HG02981 (cell line): ENCODE data around the gene RMC1.
"Not testable (repeated sequence)": the region's sequence is repeated elsewhere in the genome, so short reads cannot be mapped to it uniquely, and the experiment has no call there.

ENCODE experiments used
- ATAC-seq: cut with Tn5 transposase; IDR thresholded peaks from one replicate; pipeline ENCODE4 v1.9.1; 2021; ENCODE audit warnings: mild to moderate bottlenecking, moderate library complexity; ENCODE audit not compliant: unreplicated experiment

RMC1 gene

GRCh38 chr18:23553887-23554286 lies 50.6 kb downstream of the RMC1 start:
- no peak for ATAC-seq

DNA sequence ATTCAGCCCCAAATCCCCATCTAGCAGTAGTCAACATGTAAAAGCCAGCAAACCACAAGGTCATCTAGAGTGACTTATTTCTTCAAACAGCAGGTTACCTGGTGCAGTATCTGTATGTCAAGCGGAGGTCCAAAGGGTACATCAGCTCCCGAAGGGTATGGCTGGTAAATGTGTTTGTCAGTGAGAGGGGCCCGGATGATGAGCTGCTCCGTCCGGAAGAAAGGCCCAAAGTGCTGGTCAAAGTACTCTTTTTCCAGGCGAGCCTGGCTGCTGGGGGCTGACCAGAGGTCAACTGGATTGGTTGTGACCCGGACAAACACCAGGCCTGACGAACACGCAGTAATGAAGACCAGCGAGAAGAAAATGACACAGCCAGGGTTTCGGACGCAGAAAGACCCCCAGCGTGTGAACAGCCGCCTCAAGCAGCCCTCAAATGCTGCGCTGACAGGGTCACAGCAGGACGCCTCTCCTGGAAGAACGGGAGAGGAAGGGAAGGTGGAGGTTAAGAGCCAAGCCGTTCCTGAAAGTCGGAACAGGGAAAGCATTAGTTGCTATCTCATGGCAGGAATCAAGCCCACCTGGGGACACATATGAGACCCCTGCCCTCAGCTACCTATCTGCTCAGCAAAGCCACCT lies 53.0 kb downstream of the RMC1 start:
- no peak for ATAC-seq

GRCh38 chr18:23557511-23557910 lies 54.2 kb downstream of the RMC1 start:
- not testable (repeated sequence) for ATAC-seq

DNA sequence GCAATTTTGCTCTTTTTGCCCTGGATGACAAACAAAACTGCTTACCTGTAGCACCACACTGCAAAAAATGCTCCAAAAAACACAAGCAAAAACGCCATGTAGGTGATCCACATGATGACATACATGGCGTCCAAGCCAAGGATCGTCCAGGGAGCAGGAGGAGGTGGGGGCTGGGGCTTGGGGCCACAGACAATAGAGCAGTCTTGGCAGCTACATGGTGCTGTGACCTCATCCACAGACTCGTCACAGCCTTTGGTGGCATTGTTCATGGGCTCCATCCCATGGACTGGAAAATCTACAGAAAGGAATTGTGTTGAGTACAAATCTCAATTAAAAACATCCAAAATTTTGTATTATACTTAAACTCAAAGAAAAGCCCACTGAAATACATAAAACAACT lies 56.9 kb downstream of the RMC1 start:
- no peak for ATAC-seq

GRCh38 chr18:23563377-23564043 lies 60.2 kb downstream of the RMC1 start:
- ATAC-seq, result no peak

DNA sequence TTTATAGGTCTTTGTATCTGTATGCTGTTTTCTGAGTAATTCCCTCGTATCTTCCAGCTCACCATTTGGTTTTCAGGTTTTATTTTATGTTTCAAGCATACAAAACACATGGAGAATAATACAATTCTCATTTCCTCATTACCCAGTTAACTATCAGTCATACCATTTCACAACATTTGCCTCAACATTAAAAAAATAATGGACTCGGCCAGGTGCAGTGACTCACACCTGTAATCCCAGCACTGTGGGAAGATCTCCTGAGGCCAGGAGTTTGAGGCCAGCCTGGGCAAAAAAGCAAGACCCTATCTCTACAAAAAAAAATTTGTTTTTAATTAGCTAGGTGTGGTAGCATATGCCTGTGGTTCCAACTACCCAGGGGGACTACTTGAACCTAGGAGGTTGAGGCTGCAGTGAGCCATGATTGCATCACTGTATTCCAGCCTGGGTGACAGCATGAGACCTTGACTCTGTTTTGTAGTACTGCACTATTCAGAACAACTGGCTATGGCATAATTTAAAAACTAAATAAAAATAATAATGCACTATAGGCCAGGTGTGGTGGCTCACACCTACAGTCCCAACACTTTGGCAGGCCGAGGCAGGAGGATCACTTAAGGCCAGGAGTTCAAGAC lies 62.7 kb downstream of the RMC1 start:
- ATAC-seq, result no peak

DNA sequence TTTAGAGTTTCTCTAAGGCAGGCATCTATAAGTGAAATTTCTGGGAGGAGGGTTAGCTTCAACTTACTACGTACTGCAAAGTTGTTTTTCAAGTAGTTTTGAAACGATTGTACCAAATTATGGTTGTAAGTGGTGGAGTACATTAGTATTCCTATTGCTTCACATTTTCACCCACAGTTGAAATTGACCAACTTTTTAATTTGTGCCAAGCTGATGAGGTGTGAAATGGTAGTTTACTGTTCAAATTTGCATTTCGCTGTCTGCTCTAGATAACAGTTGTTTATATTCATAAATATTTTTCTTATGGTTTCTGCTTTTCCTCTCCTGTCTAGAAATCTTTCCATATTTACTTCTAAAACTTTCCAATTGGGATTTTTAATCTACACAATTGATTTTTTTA lies 64.4 kb downstream of the RMC1 start:
- ATAC-seq, result no peak

GRCh38 chr18:23568281-23569138 lies 65.2 kb downstream of the RMC1 start:
- no peak for ATAC-seq

GRCh38 chr18:23569299-23570063 lies 66.2 kb downstream of the RMC1 start:
- no peak for ATAC-seq

- no peak for ATAC-seq
These were observed 67.7 kb downstream of the RMC1 start for GRCh38 chr18:23570912-23571504.

GRCh38 chr18:23572012-23572411 lies 68.7 kb downstream of the RMC1 start:
- ATAC-seq, result no peak

DNA sequence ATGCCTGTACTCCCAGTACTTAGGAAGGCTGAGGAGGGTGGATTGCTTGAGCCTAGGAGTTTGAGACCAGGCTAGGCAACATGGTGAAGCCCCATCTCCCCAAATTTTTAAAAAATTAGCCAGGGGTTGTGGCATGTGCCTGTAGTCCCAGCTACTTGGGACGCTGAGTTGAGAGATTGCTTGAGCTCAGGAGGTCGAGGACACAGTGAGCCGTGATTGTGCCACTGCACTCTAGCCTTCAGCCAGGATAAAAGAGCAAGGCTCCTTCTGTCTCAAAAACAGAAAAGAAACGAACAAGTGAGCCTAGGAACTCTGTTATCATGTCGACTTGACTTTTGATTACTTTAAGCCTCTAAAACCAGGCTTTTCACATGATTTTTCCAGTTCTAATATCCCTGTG lies 69.3 kb downstream of the RMC1 start:
- ATAC-seq, result no peak

GRCh38 chr18:23573020-23573419 lies 69.7 kb downstream of the RMC1 start:
- ATAC-seq, result no peak

- no peak for ATAC-seq
These were observed 70.5 kb downstream of the RMC1 start for GRCh38 chr18:23573626-23574431.

- ATAC-seq, result no peak
These were observed 71.4 kb downstream of the RMC1 start for GRCh38 chr18:23574611-23575308.

DNA sequence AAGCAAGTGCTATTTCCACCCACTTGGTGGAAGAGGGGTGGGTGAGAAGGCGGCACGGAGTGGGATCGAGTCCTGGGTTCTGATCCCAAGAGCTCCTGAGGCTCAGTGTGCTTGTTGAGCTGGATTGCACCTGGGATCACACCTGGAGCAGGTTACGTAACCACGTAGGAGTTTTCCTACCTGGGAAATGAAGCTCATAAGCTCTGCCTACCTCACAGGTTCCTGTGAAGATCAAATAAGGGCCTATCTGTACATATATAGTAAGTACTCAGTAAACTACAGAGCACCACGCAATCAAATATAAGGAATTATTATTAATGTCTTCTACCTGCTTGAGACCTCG lies 72.0 kb downstream of the RMC1 start:
- ATAC-seq, result no peak

GRCh38 chr18:23577521-23577920 lies 74.2 kb downstream of the RMC1 start:
- ATAC-seq, result not testable (repeated sequence)

DNA sequence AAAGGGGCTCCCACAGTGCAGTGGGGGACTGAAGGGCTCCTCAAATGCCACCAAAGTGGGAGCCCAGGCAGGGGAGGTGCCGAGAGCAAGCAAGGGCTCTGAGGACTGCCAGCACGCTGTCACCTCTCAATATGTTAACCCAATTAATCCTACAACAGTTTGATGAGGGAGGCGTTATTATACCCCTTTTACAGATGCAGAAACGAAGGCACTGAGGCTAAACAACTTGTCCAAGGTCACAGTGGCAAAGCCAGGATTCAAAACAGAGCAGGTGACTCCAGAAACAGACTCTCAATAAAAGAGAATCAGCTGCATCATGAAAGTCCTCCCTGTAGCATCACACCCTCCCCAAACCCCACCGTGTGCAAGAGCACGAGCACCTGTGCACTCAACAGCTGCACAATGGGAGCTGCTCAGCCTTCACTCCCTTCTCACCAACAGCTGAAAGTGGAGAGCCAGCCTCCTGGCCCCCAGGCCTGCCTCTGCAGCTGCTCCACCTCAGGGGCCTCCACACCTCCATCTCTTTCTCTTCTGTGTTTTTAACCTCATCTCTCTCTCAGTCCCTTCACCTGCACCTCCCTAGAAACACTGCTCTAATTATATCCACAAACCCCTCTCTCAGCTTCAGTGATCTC lies 74.9 kb downstream of the RMC1 start:
- no peak for ATAC-seq
